ENCODE measurements around the gene ATP6V1F. TPM values are rescaled to one million over a fixed set of nuclear protein-coding genes. Genes with fewer than 3 reads are reported as not detected.

Gene ATP6V1F
- total RNA-seq, 1 donor = 76.7 TPM

DNA sequence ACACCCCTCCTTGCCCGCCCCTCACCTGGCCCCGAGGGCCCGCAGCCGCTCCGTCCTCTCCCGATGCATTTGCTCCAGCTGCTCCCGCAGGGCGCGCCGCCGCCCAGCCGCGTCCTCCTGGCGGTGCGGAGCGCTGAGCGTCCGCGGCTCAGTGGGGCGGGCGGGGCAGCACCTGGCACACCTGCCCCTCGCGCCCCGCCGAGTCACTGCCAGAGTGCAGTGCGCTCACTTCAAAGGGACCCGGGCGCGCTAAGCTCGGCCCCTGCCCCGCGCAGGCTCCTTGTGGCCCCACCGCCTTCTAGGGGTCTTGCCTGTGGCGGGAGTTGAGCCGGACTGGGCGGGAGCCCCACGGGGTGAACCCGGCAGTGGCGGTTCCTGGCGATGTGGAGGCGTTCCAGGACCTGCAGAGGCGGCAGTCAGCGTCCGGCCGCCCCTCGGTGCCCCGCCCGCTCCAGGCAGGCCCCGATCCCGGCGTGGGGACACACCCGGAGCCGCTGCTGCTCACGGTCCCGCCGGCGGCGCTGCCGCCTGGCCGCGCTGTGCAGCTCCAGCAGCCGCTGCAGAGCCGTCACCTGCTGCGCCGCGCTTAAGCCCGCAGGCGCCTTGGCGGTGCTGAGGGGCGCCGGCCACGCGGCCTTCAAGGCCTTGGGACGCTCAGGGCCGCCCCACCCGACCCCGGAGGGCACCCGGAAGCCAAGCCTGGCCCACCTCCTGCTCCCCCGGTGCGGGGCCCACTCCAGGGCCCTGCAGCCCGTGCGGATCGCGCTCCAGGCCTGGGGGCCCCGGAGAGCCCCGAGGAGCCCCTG lies 6.7 kb downstream of the ATP6V1F start:
- peak overlapping the region; percentile 54 for H3K4me3 ChIP-seq (ENCODE audit: low read depth, low read length)
- TF ChIP-seq, protein P1, sequence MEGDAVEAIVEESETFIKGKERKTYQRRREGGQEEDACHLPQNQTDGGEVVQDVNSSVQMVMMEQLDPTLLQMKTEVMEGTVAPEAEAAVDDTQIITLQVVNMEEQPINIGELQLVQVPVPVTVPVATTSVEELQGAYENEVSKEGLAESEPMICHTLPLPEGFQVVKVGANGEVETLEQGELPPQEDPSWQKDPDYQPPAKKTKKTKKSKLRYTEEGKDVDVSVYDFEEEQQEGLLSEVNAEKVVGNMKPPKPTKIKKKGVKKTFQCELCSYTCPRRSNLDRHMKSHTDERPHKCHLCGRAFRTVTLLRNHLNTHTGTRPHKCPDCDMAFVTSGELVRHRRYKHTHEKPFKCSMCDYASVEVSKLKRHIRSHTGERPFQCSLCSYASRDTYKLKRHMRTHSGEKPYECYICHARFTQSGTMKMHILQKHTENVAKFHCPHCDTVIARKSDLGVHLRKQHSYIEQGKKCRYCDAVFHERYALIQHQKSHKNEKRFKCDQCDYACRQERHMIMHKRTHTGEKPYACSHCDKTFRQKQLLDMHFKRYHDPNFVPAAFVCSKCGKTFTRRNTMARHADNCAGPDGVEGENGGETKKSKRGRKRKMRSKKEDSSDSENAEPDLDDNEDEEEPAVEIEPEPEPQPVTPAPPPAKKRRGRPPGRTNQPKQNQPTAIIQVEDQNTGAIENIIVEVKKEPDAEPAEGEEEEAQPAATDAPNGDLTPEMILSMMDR (IDR thresholded peaks at IDR 0.05; ENCODE audit: insufficient read depth, low read length) = no peak
- no peak for DNase-seq (ENCODE audit: low read depth)

DNA sequence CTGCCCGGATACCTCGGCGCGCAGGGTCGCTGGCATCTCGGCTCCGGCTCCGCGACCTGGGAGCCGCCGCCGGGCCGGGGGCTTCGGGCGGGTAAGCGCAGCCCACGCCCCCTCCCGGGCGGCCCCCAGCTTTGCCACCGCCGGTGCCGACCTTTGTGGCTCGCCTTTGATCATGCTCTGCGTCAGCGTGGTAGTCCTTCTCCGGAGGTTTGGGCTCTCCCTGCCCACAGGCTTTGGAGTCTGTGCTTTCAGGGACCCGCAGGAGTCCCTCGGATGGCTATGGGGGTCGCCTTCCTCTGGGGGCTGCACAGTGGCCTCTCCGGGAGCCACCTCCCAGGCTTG lies 7.3 kb downstream of the ATP6V1F start:
- TF ChIP-seq, protein P1 (IDR thresholded peaks at IDR 0.05; ENCODE audit: insufficient read depth, low read length) = no peak
- peak overlapping the region; percentile 54 for H3K4me3 ChIP-seq (ENCODE audit: low read depth, low read length)
- DNase-seq (ENCODE audit: low read depth) = no peak

DNA sequence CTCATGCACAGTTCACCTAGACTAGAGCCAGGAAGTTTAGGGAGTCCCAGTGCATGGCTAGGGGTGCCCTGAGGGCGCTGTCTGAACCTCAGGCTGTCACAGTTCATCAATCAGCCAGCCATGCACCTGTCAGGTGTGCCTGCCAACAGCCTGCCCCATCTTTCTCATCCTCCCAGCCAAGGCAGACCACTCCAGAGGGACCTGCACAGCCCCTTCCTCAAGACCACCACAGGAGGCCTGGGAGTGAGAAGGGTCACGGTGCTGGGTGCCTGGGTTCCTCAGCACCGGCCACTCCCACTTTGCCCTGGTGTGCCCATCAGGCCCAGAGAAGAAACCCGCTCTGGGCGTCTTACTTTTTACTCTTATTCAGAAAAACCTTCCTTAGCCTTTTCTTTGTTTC lies 8.4 kb downstream of the ATP6V1F start:
- TF ChIP-seq, protein P1 (IDR thresholded peaks at IDR 0.05; ENCODE audit: insufficient read depth, low read length) = no peak
- no peak overlapping the region for H3K4me3 ChIP-seq (ENCODE audit: low read depth, low read length)
- no peak for DNase-seq (ENCODE audit: low read depth)

DNA sequence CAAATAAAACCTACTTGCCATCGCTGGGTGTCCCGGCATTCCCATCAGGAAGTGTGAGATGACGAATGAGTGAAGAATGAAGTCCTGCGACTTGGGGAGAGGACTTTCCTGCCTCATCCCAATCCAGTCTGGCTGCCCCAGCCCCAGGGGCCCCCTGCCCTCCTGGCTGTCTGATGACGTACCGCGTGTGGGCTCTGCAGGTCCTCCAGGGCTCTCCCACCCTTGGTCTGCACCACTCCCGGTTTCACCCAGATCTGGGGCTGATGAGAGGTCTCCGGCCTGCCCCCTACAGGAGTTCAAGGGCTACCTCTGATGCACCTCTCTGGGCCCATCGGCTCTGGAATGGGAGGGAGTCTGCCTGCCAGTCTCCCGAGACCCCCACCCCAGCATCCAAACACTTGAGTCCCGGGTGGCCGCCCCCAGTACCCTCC lies 9.8 kb downstream of the ATP6V1F start:
- TF ChIP-seq, protein P1 (IDR thresholded peaks at IDR 0.05; ENCODE audit: insufficient read depth, low read length) = no peak
- no peak overlapping the region for H3K4me3 ChIP-seq (ENCODE audit: low read depth, low read length)
- DNase-seq (ENCODE audit: low read depth) = no peak

DNA sequence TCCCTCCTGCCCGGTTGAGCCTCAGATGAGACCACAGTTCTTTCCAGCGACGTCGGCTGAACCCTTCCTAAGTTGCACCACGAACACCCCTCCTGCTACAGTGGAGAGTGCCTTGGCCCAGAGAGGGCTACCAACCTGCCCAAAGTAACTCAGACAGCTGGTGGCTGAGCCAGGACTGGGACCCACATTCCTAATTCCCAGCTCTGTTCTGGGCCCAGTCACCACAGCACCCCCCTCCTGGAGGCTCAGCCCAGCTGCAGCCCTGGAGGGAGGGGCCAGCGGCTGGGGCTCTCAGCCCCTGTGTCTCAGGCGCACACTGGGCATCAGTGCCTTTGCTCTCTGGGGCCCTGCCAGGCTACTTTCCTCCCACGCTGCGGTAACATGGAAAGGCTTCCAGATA lies 10.6 kb downstream of the ATP6V1F start:
- no peak for DNase-seq (ENCODE audit: low read depth)
- TF ChIP-seq, protein P1 (IDR thresholded peaks at IDR 0.05; ENCODE audit: insufficient read depth, low read length) = no peak
- no peak overlapping the region for H3K4me3 ChIP-seq (ENCODE audit: low read depth, low read length)

DNA sequence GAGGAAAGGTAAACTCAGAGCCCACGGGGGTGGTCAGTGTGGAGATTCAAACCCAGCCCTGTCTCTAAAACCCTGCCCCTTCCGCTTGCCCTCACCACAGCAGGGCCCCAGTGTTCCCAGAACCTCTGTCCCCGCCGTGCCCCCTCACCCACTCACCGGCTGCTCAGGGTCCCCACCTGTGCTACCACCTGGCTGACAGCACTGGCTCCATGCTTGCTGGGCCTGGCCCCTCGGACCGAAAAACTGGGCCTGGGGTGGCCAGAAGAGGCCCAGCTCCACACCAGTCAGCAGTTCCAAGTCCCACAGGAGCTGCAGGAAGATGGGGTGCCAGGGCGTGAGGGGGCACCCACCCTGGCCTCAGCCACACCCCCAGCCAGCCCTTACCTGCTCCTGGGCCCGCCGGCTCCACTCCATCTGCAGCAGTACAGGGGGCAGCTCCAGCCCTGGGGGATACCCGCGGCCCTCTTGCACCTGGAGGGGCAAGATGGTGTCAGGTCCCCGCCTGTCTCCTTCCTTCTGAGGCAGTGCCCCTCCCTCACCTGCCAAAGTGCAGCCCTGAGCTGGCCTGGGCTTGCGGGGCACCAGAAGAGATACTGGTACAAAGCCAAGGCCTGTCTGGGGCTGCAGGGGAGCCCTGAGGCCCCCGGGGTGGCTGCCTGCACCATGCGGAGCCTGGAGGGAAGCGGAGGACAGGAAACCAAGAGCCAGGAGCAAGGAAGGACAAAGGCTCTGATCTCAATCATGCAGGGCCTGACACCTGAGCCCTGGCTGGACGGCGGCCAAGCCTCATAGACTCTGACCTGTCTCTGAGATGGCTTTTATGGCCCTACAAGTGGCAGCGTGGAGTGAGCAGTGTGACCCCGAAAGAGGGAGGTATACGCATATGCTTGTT lies 11.7 kb downstream of the ATP6V1F start:
- H3K4me3 ChIP-seq (ENCODE audit: low read depth, low read length) = no peak overlapping the region
- no peak for DNase-seq (ENCODE audit: low read depth)
- TF ChIP-seq, protein P1 (IDR thresholded peaks at IDR 0.05; ENCODE audit: insufficient read depth, low read length) = no peak

Measured in fibroblast of the aortic adventitia (primary cell).